Endothelial cell of umbilical vein (primary cell): ENCODE results near the gene JHY. TPM values are rescaled to one million over a fixed set of nuclear protein-coding genes. Genes with fewer than 3 reads are reported as not detected.

Experiments used
- BruUV-seq: library from RNA; stranded (reverse); fragments of 400-500 nt; replicated peaks from 2 replicates; lab custom pipeline; 2021; lab: Mats Ljungman, UMichigan
- CTCF ChIA-PET: fragments of 300-600, 350-600 bp; sonication (Branson Sonifier 250); formaldehyde crosslinking; loops from one replicate; lab custom pipeline; 2021; ENCODE audit warnings: antibody characterized with exemption, inconsistent platforms; lab: Charles Lee
- POLR2A ChIA-PET: fragments of 300-600, 350-600 bp; sonication (Branson Sonifier 250); formaldehyde crosslinking; loops from one replicate; lab custom pipeline; 2021; ENCODE audit warnings: antibody characterized with exemption, inconsistent platforms; lab: Charles Lee
- DNase-seq: peaks from one replicate; pipeline ENCODE4 v3.0.0-alpha.2; 2011; ENCODE audit warnings: low read depth, low spot score
- FAIRE-seq: peaks from 2 replicates; lab custom pipeline; 2011; peaks lifted over from hg19 to GRCh38; lab: Jason Lieb, UNC
- H2AFZ ChIP-seq: 2 replicates; pipeline ENCODE4 v1.6.0; 2012; ENCODE audit warnings: low read depth, low read length, control low read depth, inconsistent platforms
- H3K27ac ChIP-seq: 2 replicates; pipeline ENCODE4 v1.5.1; 2011; ENCODE audit warnings: low read depth, mild to moderate bottlenecking, control low read depth, low read length, moderate library complexity; ENCODE audit not compliant: insufficient read depth
- H3K27me3 ChIP-seq, 2 experiments: 2 replicates each; pipeline versions ENCODE4 v1.6.0 to v1.6.1; 2011; ENCODE audit warnings: low read length in 2 of 2, mixed read lengths in 1 of 2; ENCODE audit not compliant: control insufficient read depth in 2 of 2, insufficient read depth in 2 of 2
- H3K36me3 ChIP-seq, 2 experiments: 2 replicates in 1 of 2; 3 replicates in 1 of 2; pipeline ENCODE4 v1.5.1; 2011; ENCODE audit warnings: low read length in 2 of 2, mild to moderate bottlenecking in 1 of 2, moderate library complexity in 1 of 2; ENCODE audit not compliant: control insufficient read depth in 2 of 2, insufficient read depth in 2 of 2; ENCODE audit errors: extremely low read depth in 1 of 2
- H3K4me1 ChIP-seq: 3 replicates; pipeline ENCODE4 v1.5.1; 2011; ENCODE audit warnings: mild to moderate bottlenecking, low read length; ENCODE audit not compliant: control insufficient read depth, insufficient read depth; ENCODE audit errors: extremely low read depth
- H3K4me2 ChIP-seq: 2 replicates; pipeline ENCODE4 v1.6.1; 2011; ENCODE audit warnings: low read length, control low read depth, mixed read lengths; ENCODE audit not compliant: insufficient read depth
- H3K4me3 ChIP-seq, 3 experiments: fragments of 200-600 bp in 1 of 3; sonication (generic), shearing (Covaris generic) in 1 of 3; replicated peaks in 1 of 3; 2 replicates each; pipeline ENCODE4 v1.5.1; 2011 to 2016; ENCODE audit warnings: control low read depth in 3 of 3, low read length in 3 of 3, mild to moderate bottlenecking in 2 of 3, inconsistent platforms in 1 of 3, low read depth in 1 of 3, moderate library complexity in 1 of 3; ENCODE audit not compliant: insufficient read depth in 1 of 3
- H3K79me2 ChIP-seq: 2 replicates; pipeline ENCODE4 v1.6.0; 2012; ENCODE audit warnings: low read length, inconsistent platforms; ENCODE audit not compliant: control insufficient read depth, insufficient read depth
- H3K9ac ChIP-seq: replicated peaks from 2 replicates; pipeline ENCODE3; 2011; ENCODE audit warnings: low read length, control low read depth; ENCODE audit not compliant: insufficient read depth; ENCODE audit errors: extremely low read depth
- H3K9me1 ChIP-seq: replicated peaks from 3 replicates; pipeline ENCODE4 v1.6.0; 2011; ENCODE audit warnings: mild to moderate bottlenecking, low read length; ENCODE audit not compliant: control insufficient read depth, insufficient read depth; ENCODE audit errors: extremely low read depth
- H3K9me3 ChIP-seq: replicated peaks from 2 replicates; pipeline ENCODE4 v1.5.1; 2012; ENCODE audit warnings: low read length, inconsistent platforms; ENCODE audit not compliant: control insufficient read depth, insufficient read depth
- H4K20me1 ChIP-seq: replicated peaks from 2 replicates; pipeline ENCODE3; 2011; ENCODE audit warnings: mild to moderate bottlenecking, low read length; ENCODE audit not compliant: control insufficient read depth, insufficient read depth; ENCODE audit errors: extremely low read depth
- CTCF ChIP-seq, 2 donors: IDR thresholded peaks; 1 replicate in 1 of 2; 2 replicates in 1 of 2; pipeline ENCODE4 v1.5.1; 2011; ENCODE audit warnings: low read length in 2 of 2, mild to moderate bottlenecking in 2 of 2, moderate library complexity in 2 of 2, control low read depth in 1 of 2, inconsistent platforms in 1 of 2, low read depth in 1 of 2; ENCODE audit not compliant: insufficient read depth in 1 of 2; ENCODE audit errors: extremely low read depth in 1 of 2
- FOS ChIP-seq: IDR thresholded peaks from 2 replicates; pipeline ENCODE4 v1.6.1; 2011; ENCODE audit warnings: mild to moderate bottlenecking, low read length, moderate library complexity, borderline replicate concordance; ENCODE audit not compliant: insufficient read depth
- GATA2 ChIP-seq: IDR thresholded peaks from 2 replicates; pipeline ENCODE4 v1.7.0; 2011; ENCODE audit warnings: low read depth, mild to moderate bottlenecking, moderate library complexity, mixed read lengths, low read length; ENCODE audit not compliant: insufficient read length, insufficient read depth
- JUN ChIP-seq: IDR thresholded peaks from 2 replicates; pipeline ENCODE4 v1.6.1; 2011; ENCODE audit warnings: borderline replicate concordance, low read depth; ENCODE audit not compliant: insufficient read length, insufficient read depth
- MAX ChIP-seq: IDR thresholded peaks from 2 replicates; pipeline ENCODE4 v1.6.1; 2011; ENCODE audit not compliant: insufficient read depth, insufficient read length
- dilution Hi-C: fragments of 300-500 bp; cut with MboI; formaldehyde crosslinking; loops from one replicate; pipeline ENCODE4 v1.15.0; 2019; ENCODE audit warnings: low sequenced_read_pairs; ENCODE audit not compliant: extremely low pct_ligation_motif_present
- intact Hi-C: fragments of 100-400 bp; cut with micrococcal nuclease; formaldehyde crosslinking; loops from one replicate; pipeline ENCODE4 v1.10.0; 2022
- polyA plus RNA-seq, 4 experiments: library from polyadenylated mRNA; depleted of rRNA in 3 of 4; stranded (reverse) in 3 of 4; unstranded in 1 of 4; fragments of >200 nt; gene quantifications; 2 replicates each; pipeline versions ENCODE4 v1.2.1 to v1.2.3, GENCODE V29; 2011 to 2012; ENCODE audit warnings: missing spikeins in 1 of 4
- total RNA-seq: library from RNA; stranded (reverse); gene quantifications from 2 replicates; pipeline ENCODE4 v1.2.3, GENCODE V29; 2021

JHY gene
- total and polyA plus RNA-seq, 2 donors (not counting 3 experiments of a cell fraction or from before 2014, with no cell fraction given) = 1.8 to 3.9 TPM

GRCh38 chr11:122843281-122844141 lies 39.0 kb upstream of the JHY start:
- no peaks in the 10 kb centered on the region for H3K36me3 ChIP-seq
- no TSS peak for BruUV-seq
- no peaks in the 10 kb centered on the region for H3K9me3 ChIP-seq
- POLR2A ChIA-PET = no interaction called here
- CTCF ChIA-PET = interaction anchor here (1.2 to 3.3 kb wide), 3 partner anchors 10 to 214 kb away, joined by 4 to 13 read pairs (median 11); no protein-coding TSS in a partner anchor
- no peak for DNase-seq
- peaks cover 2 to 10% of the 10 kb centered on the region in 2 experiments for H3K27me3 ChIP-seq
- H3K27ac ChIP-seq = no peak overlapping the region
- no peaks in the 10 kb centered on the region for H3K79me2 ChIP-seq
- no peaks in the 10 kb centered on the region for H3K9me1 ChIP-seq
- H4K20me1 ChIP-seq = no peaks in the 10 kb centered on the region
- H3K4me1 ChIP-seq = no peaks in the 10 kb centered on the region
- H3K9ac ChIP-seq = no peak overlapping the region
- no peak overlapping the region for H3K4me3 ChIP-seq
- dilution Hi-C loops = no loop called here
- no peak overlapping the region for H3K4me2 ChIP-seq
- intact Hi-C loops = no loop called here
- no peak for FAIRE-seq
- H2AFZ ChIP-seq = no peak overlapping the region
- TF ChIP-seq FOS (no peak), GATA2 (no peak), CTCF (IDR thresholded peaks at IDR 0.05; ENCODE audit: extremely low read depth in 1 of 2, insufficient read depth in 1 of 2, low read depth in 1 of 2, low read length in 2 of 2) (no peak), MAX (no peak), JUN (no peak)
